Activated T-cell treated with anti-CD3 and anti-CD28 coated beads, Interleukin-2, amount 50 U/mL, for 4 hours (primary cell): ENCODE results near the gene SMCO3. TPM values are rescaled to one million over a fixed set of nuclear protein-coding genes. Genes with fewer than 3 reads are reported as not detected.

Experiments used
- ATAC-seq, 2 donors: fragments of 200-7000 bp; cut with Tn5 transposase; one replicate each; pipeline ENCODE4 v1.10.0; 2021
- DNase-seq: peaks from one replicate; pipeline ENCODE4 v3.0.0-alpha.2; 2020
- H3K27me3 Mint-ChIP-seq: one replicate; pipeline ENCODE4 v1.8.0; 2021; ENCODE audit warnings: low read depth, mixed read lengths
- H3K36me3 Mint-ChIP-seq: one replicate; pipeline ENCODE4 v1.8.0; 2022; ENCODE audit warnings: mixed read lengths; ENCODE audit not compliant: insufficient read depth
- H3K4me1 Mint-ChIP-seq: one replicate; pipeline ENCODE4 v1.8.0; 2021; ENCODE audit warnings: low read depth, mixed read lengths
- H3K4me3 Mint-ChIP-seq: one replicate; pipeline ENCODE4 v1.8.0; 2021; ENCODE audit warnings: mild to moderate bottlenecking, moderate library complexity, mixed read lengths
- H3K9me3 Mint-ChIP-seq: one replicate; pipeline ENCODE4 v1.8.0; 2021; ENCODE audit warnings: mixed read lengths
- total RNA-seq, 3 donors: library from RNA; stranded (reverse); gene quantifications; one replicate each; pipeline ENCODE4 v1.2.1, GENCODE V29; 2021

SMCO3 gene
- total RNA-seq, 3 donors from 2014 or later = not detected

DNA sequence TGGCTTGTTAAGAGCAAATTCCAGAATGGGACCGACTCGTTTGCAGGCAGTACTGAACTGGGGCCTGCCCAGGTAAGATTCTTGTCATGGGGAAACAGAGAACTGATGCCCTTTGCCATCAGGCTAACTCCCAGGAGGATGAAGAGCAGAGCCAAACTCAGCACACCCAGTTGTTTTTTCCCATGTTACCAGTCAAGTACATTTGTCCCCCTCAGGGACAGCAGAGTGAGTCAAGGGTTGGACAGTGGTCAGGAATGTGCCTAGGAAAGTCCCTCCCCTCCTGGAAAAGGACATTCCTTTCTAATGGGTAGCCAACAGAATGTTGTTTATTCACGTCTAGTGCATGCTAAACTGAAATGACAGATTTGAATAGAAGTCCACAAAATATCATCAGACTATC is 27.8 kb upstream of the SMCO3 start:
- no peaks in the 10 kb centered on the region for H3K9me3 Mint-ChIP-seq
- peaks cover 16% of the 10 kb centered on the region for H3K27me3 Mint-ChIP-seq
- H3K4me1 Mint-ChIP-seq = peaks cover 2% of the 10 kb centered on the region
- H3K4me3 Mint-ChIP-seq = no peak overlapping the region
- H3K36me3 Mint-ChIP-seq = peaks cover 3% of the 10 kb centered on the region
- no peak for DNase-seq
- no peak for ATAC-seq

DNA sequence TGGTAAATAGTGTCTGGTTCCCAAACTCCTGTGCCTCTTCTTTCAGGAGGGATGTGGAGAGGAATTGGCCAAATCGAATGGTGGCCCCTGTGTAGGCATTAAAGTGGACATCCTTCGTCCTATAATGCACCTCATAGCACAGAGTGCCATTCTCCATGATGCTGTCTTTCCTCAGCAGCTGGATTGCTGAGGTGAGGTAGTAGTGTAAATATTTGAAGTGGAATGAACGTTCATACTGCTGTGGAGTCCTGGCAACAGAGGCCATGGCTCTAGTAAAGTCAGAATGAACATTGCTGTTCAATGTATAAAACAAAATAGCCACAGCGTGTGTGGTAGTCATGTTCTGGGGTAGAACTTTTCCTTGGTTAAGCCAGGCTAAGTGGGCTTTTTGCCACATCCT is 26.6 kb upstream of the SMCO3 start:
- no peak for DNase-seq
- no peak overlapping the region for H3K4me3 Mint-ChIP-seq
- no peak for ATAC-seq
- peaks cover 20% of the 10 kb centered on the region for H3K27me3 Mint-ChIP-seq
- no peaks in the 10 kb centered on the region for H3K9me3 Mint-ChIP-seq
- H3K4me1 Mint-ChIP-seq = peaks cover 2% of the 10 kb centered on the region
- peaks cover 3% of the 10 kb centered on the region for H3K36me3 Mint-ChIP-seq

DNA sequence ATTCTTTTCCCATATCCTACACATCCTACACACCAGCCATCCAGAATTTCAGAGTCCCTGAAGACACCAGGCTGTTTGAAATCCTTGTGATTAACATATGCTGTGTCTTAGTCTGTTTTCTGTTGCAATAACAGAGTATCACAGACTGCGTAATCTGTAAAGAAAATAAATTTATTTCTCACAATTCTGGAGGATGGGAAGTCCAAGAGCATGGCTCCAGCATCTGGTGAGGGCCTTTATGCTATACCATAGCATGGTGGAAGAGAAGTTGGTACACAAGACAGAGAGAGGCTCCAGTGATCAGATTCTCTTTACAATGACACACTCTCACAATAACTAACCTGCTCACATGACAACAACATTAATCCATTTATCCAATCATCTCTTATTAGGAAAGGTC is 25.3 kb upstream of the SMCO3 start:
- Mint-ChIP-seq H3K9me3 (no peaks in the 10 kb centered on the region), H3K4me3 (no peak overlapping the region), H3K27me3 (peaks cover 23% of the 10 kb centered on the region), H3K36me3 (peaks cover 3% of the 10 kb centered on the region), H3K4me1 (no peaks in the 10 kb centered on the region)
- ATAC-seq (no peak), DNase-seq (no peak)

DNA sequence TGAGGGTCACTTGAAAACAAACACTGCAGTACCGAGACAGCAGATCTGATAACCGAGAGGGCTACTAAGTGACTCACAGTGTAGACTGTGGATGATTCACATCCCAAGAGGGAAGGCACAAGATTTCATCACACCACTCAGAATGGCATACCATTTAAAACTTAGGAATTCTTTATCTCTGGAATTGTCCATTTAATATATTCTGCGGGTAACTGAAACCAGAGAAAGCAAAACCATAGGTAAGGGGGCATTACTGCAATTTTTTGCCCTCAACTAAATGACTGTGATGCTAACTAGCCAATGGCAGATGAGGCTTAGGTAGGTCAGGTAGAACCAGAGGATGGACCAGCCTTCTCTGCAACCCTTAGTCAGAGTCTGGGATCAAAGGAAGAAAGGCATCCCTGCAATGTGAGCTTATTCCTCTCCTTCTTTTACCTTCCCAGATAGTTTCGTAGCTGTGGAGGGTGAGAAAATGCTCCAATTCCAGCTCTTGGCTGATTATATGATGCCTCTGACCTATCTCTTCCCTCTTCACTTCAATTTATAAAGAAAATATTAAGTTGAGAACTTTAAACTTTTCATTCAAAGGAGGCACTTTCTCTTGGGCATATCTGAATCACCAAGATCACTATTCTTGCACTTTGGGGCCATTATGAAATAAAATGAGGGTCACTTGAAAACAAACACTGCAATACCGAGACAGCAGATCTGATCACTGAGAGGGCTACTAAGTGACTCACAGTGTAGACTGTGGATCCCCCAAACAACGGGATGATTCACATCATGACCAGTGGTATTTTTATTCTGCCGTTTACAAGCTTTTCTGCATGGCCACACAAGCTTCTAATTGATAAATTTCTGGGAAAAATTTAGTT is 22.6 kb upstream of the SMCO3 start:
- no peaks in the 10 kb centered on the region for H3K4me1 Mint-ChIP-seq
- peaks cover 3% of the 10 kb centered on the region for H3K36me3 Mint-ChIP-seq
- DNase-seq = no peak

DNA sequence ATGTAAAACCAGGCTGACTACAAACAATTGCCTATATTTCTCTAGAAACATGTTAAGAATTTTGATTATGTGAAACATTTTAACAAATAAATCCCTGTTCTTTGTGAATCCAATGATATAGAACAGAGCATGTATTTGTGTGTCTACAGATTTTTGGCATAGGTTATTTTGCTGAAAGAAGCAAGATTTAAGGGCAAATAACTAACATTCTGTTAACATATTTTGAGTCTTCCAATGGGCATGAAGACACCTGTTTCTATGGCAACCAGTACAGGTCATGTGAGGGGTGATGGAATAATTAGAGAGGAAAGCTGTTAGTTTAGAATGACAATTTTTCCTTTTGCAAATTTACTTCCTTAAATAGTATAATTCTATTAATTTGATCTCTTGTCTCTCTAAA is 20.5 kb upstream of the SMCO3 start:
- ATAC-seq (no peak), DNase-seq (no peak)
- H3K4me1 Mint-ChIP-seq = no peaks in the 10 kb centered on the region
- H3K36me3 Mint-ChIP-seq = no peaks in the 10 kb centered on the region
- peaks cover 25% of the 10 kb centered on the region for H3K27me3 Mint-ChIP-seq
- H3K4me3 Mint-ChIP-seq = no peak overlapping the region
- no peaks in the 10 kb centered on the region for H3K9me3 Mint-ChIP-seq

More for the DNA sequence above, 22.6 kb upstream of the SMCO3 start:
- no peak for ATAC-seq
- Mint-ChIP-seq H3K9me3 (no peaks in the 10 kb centered on the region), H3K4me3 (no peak overlapping the region), H3K27me3 (peaks cover 30% of the 10 kb centered on the region)

DNA sequence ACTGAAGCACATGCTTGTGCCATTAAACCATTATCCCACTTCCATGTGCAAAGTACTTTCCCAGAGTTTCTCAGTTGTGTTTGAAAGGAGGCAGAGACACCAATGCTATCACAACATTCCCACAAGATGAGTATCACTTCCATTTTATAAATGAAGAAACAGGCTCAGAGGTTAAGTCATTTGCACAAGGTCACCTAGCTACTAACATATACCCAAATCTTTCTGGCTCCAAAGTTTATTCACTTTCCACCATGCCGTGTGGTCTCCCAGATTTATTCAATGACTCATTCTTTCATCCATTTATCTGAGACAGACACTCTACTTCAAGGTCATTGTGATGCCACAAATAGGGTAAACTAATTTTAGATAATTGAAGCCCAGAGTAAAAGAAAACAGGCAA is 20.0 kb upstream of the SMCO3 start:
- no peak overlapping the region for H3K4me3 Mint-ChIP-seq
- peaks cover 20% of the 10 kb centered on the region for H3K27me3 Mint-ChIP-seq
- DNase-seq = no peak
- H3K36me3 Mint-ChIP-seq = no peaks in the 10 kb centered on the region
- no peaks in the 10 kb centered on the region for H3K9me3 Mint-ChIP-seq
- no peaks in the 10 kb centered on the region for H3K4me1 Mint-ChIP-seq
- no peak for ATAC-seq

DNA sequence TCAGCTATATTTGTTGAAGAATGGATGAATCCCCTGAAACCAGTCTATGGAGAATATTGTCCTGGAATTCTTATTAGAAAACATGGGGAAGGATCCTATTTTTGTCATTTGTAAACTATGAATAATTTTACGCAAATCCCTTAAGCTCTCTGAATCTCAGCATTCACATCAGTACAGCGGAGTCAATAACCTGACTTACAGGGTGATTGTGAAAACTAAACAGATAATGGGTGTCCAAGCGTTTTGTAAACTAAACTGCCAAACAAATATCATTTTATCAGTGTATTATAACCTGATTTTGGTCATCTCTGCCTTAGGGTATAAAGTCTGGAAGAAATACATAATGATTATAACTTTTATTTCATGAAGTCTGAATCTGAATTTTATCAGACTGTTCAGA is 19.4 kb upstream of the SMCO3 start:
- H3K9me3 Mint-ChIP-seq = no peaks in the 10 kb centered on the region
- H3K4me1 Mint-ChIP-seq = no peaks in the 10 kb centered on the region
- ATAC-seq (no peak), DNase-seq (no peak)
- H3K27me3 Mint-ChIP-seq = peaks cover 20% of the 10 kb centered on the region
- H3K36me3 Mint-ChIP-seq = no peaks in the 10 kb centered on the region
- H3K4me3 Mint-ChIP-seq = no peak overlapping the region

DNA sequence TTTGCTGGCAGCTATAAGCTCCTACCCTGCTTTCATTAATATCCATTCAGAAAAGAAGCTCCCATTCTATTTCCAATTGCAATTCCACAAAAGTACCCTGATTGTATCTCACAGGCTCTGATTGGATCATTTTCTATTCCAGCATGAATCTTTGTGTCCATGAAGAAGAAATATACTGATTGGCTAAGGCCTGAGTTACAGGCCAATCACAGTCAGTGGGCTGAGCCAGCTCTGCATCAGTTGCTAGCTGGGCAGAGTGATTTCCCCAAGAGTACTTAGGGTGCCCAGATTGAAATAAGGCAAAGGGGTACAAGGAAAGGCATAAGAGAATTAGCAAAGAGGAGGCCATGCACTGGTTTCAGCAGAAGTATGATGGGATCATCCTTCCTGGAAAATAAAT is 14.9 kb upstream of the SMCO3 start:
- Mint-ChIP-seq H3K4me1 (peaks cover 4% of the 10 kb centered on the region), H3K4me3 (no peak overlapping the region), H3K9me3 (no peaks in the 10 kb centered on the region), H3K27me3 (peaks cover 5% of the 10 kb centered on the region), H3K36me3 (no peaks in the 10 kb centered on the region)
- DNase-seq = no peak
- peak in 1 of 2 donors; percentile 41 for ATAC-seq

DNA sequence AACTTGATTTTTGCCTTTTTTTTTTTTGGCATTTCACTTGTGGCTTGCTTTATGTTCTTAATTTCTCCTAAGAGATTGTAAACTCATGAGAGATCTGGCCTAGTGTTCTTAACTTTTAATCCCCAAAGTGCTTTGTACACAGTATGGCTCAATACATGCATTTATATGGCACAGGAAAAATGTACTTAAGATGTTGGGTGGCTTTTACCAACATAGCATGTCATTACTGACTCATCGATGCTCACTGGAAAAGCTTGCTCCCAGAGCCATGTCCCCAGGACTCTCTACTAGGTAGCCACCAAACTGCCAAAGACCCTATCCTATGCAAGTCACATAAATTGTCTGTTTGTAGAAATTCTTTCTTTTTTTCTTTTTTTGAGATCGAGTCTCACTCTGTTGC is 13.1 kb upstream of the SMCO3 start:
- no peak for ATAC-seq
- H3K36me3 Mint-ChIP-seq = no peaks in the 10 kb centered on the region
- peaks cover 3% of the 10 kb centered on the region for H3K27me3 Mint-ChIP-seq
- DNase-seq = no peak
- H3K9me3 Mint-ChIP-seq = no peaks in the 10 kb centered on the region
- H3K4me1 Mint-ChIP-seq = peaks cover 4% of the 10 kb centered on the region
- H3K4me3 Mint-ChIP-seq = no peak overlapping the region

DNA sequence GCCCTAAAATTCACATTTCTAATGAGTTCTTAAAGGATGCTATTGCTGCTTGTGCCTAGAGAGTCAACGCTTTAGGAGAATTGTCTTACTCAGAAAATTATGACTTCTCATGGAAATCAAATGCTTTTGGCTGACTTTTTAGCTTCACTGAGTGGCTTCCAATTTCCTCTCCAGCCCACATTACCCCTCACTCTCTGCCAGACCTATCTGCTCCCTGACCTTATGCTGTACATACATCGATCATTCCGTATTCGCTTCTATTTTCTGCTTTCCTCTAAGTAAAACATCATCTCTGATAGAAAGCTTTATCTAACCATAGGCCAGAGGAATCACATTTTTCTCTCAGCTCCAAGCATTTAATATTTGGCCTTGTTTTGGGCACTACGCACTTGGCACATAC is 12.5 kb upstream of the SMCO3 start:
- Mint-ChIP-seq H3K27me3 (peaks cover 6% of the 10 kb centered on the region), H3K36me3 (no peaks in the 10 kb centered on the region), H3K4me1 (peaks cover 4% of the 10 kb centered on the region), H3K9me3 (no peaks in the 10 kb centered on the region), H3K4me3 (no peak overlapping the region)
- DNase-seq (no peak), ATAC-seq (no peak)

DNA sequence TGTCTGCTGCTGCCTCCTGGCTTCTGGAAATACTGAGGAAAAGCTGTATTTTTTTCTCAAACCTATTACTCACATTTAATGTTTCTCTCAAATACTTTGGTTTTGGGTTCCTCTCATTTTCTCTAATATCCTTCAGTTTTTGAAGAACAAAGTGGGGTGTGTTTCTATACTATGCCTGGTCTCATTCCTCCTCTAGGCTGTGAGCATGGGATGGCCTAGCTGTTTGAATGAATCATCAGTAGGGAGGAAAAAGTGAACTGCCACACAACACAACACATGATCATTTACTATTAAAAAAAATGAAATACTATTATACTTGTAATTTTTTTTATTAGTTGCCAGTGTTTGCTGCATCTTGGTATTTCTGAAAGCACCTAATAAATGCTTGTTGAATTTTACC is 11.3 kb upstream of the SMCO3 start:
- no peaks in the 10 kb centered on the region for H3K9me3 Mint-ChIP-seq
- H3K27me3 Mint-ChIP-seq = peaks cover 8% of the 10 kb centered on the region
- no peak for ATAC-seq
- no peak overlapping the region for H3K4me3 Mint-ChIP-seq
- H3K36me3 Mint-ChIP-seq = no peaks in the 10 kb centered on the region
- H3K4me1 Mint-ChIP-seq = peaks cover 4% of the 10 kb centered on the region
- no peak for DNase-seq

DNA sequence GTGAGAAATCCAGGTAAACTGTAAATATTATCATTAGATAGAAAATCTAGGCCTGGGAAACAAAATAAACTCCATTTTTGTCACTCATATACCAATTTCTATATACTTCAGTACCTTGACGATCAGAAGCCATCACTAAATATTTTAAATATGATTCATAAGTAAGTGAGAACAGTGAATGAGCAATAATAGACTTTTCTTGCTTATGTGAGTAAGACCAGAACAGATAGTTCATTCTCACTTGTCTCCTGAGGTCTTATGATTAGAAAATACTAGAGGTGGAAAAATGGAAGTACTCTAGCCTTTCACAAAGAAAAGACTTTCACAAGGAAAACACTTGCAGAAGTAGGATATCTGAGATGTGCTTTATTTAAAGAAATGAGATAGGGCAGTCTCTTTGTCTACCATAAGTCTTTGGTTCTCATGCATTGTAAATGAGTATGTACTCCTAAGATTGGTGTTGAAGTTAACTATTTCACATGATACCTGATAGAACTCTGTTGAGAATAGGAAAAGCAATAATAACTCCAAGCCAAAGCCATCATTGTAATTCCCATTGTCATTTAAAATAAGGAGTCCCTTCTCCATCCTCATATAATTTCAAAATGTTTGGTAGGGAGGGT is 10.1 kb upstream of the SMCO3 start:
- Mint-ChIP-seq H3K36me3 (no peaks in the 10 kb centered on the region), H3K27me3 (peaks cover 8% of the 10 kb centered on the region), H3K4me1 (peaks cover 4% of the 10 kb centered on the region), H3K9me3 (no peaks in the 10 kb centered on the region), H3K4me3 (no peak overlapping the region)
- DNase-seq (no peak), ATAC-seq (peak; percentile 78 to 80)

DNA sequence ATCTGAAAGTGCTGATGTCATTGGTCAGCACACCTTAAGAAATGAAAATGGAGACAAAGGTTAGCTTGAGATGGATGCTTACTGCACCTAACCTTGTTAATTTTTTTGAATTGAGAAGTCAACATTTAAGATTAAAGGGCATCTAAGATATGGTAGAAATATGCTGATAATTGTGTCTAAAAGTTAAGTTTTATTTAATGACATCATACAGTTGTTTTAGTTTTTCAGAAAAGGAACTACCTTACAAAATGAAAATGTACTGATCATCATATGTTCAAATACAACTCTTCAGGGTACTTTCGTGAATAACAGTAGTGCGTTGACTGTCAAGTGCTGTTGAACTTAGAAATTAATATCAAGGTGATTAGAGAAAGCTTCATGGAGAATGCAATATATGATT is 2.5 kb downstream of the SMCO3 start:
- no peaks in the 10 kb centered on the region for H3K27me3 Mint-ChIP-seq
- DNase-seq (no peak), ATAC-seq (no peak)
- no peaks in the 10 kb centered on the region for H3K36me3 Mint-ChIP-seq
- no peaks in the 10 kb centered on the region for H3K9me3 Mint-ChIP-seq
- H3K4me1 Mint-ChIP-seq = peaks cover 14% of the 10 kb centered on the region
- no peak overlapping the region for H3K4me3 Mint-ChIP-seq

DNA sequence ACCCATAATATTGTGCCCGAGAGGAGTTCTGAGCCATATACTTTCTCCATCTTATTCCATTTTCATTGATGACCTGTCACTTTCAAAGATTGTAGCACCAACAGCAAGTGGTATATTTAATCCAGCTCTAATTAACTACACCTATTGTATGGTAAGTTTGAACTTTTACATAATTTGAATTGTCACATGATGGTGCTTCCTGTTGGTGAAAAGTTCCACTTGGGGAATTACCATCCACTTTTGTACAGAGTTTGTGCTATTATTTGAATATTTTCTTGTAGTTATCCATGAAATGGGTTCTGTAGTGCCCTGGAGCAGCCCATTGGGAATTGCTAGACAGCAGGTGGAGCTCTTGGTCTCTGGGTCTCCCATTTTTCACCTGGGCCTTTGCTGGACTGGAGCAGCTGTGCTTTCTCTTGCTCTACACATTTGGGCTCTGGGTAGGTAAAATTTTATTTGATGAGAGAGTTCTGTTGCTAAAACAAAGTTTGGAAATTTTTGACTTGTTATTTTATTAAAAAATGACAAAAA is 3.0 kb downstream of the SMCO3 start:
- ATAC-seq (no peak), DNase-seq (no peak)
- H3K9me3 Mint-ChIP-seq = no peaks in the 10 kb centered on the region
- no peaks in the 10 kb centered on the region for H3K36me3 Mint-ChIP-seq
- H3K4me1 Mint-ChIP-seq = peaks cover 14% of the 10 kb centered on the region
- no peak overlapping the region for H3K4me3 Mint-ChIP-seq
- no peaks in the 10 kb centered on the region for H3K27me3 Mint-ChIP-seq
